Ishikawa (cell line): ENCODE data around the gene OR10A3.

Experiments
- CEBPB ChIP-seq: IDR thresholded peaks from 2 replicates; pipeline ENCODE4 v1.6.1; 2012
- CREB1 ChIP-seq: IDR thresholded peaks from 2 replicates; pipeline ENCODE4 v1.6.1; 2012; ENCODE audit warnings: low read depth
- EGR1 ChIP-seq: IDR thresholded peaks from 2 replicates; pipeline ENCODE4 v1.6.1; 2012
- EP300 ChIP-seq: IDR thresholded peaks from 2 replicates; pipeline ENCODE4 v1.6.1; 2012; ENCODE audit warnings: borderline replicate concordance
- FOXM1 ChIP-seq: IDR thresholded peaks from 2 replicates; pipeline ENCODE4 v1.6.1; 2012; ENCODE audit warnings: low read depth, borderline replicate concordance
- MAX ChIP-seq: IDR thresholded peaks from 2 replicates; pipeline ENCODE4 v1.6.1; 2012
- NFIC ChIP-seq: IDR thresholded peaks from 2 replicates; pipeline ENCODE4 v1.6.1; 2012
- RAD21 ChIP-seq: IDR thresholded peaks from 2 replicates; pipeline ENCODE4 v1.6.1; 2012; ENCODE audit warnings: low read depth
- REST ChIP-seq: IDR thresholded peaks from 2 replicates; pipeline ENCODE4 v1.6.1; 2012; ENCODE audit warnings: low read depth, mild to moderate bottlenecking
- TAF1 ChIP-seq: IDR thresholded peaks from 2 replicates; pipeline ENCODE4 v1.6.1; 2012; ENCODE audit warnings: low read depth, mild to moderate bottlenecking
- TCF12 ChIP-seq: IDR thresholded peaks from 2 replicates; pipeline ENCODE4 v1.6.1; 2012; ENCODE audit warnings: low read depth
- TEAD4 ChIP-seq: IDR thresholded peaks from 2 replicates; pipeline ENCODE4 v1.6.1; 2012
- USF1 ChIP-seq: IDR thresholded peaks from 2 replicates; pipeline ENCODE4 v1.6.1; 2012
- YY1 ChIP-seq: IDR thresholded peaks from 2 replicates; pipeline ENCODE4 v1.6.1; 2012; ENCODE audit warnings: low read depth
- ZBTB7A ChIP-seq: IDR thresholded peaks from 2 replicates; pipeline ENCODE4 v1.6.1; 2012; ENCODE audit warnings: low read depth

OR10A3 gene

GRCh38 chr11:7911011-7911410 lies 30.5 kb downstream of the OR10A3 start:
- TF ChIP-seq CREB1, result no peak
- no peak for TF ChIP-seq ZBTB7A
- no peak for TF ChIP-seq NFIC
- TF ChIP-seq YY1, result no peak
- no peak for TF ChIP-seq EGR1
- TF ChIP-seq EP300, result no peak
- no peak for TF ChIP-seq USF1
- TF ChIP-seq TAF1, result no peak
- no peak for TF ChIP-seq TEAD4
- no peak for TF ChIP-seq CEBPB
- no peak for TF ChIP-seq TCF12
- TF ChIP-seq MAX, result no peak
- no peak for TF ChIP-seq RAD21
- TF ChIP-seq REST, result no peak
- TF ChIP-seq FOXM1, result no peak

GRCh38 chr11:7910286-7910788 lies 31.2 kb downstream of the OR10A3 start:
- no peak for TF ChIP-seq USF1
- no peak for TF ChIP-seq TCF12
- TF ChIP-seq TAF1, result no peak
- no peak for TF ChIP-seq YY1
- no peak for TF ChIP-seq REST
- no peak for TF ChIP-seq TEAD4
- no peak for TF ChIP-seq ZBTB7A
- no peak for TF ChIP-seq MAX
- TF ChIP-seq RAD21, result no peak

- TF ChIP-seq CEBPB (no peak), YY1 (no peak), FOXM1 (no peak), MAX (no peak), CREB1 (no peak), TEAD4 (no peak), TCF12 (no peak)
These were observed 31.8 kb downstream of the OR10A3 start for GRCh38 chr11:7909585-7910285.

GRCh38 chr11:7907121-7907520 lies 34.4 kb downstream of the OR10A3 start:
- TF ChIP-seq YY1 (no peak), EP300 (no peak), TAF1 (no peak), CEBPB (no peak), CREB1 (no peak), ZBTB7A (no peak), REST (no peak), NFIC (no peak), TCF12 (no peak), EGR1 (no peak), MAX (no peak), TEAD4 (no peak), FOXM1 (no peak), RAD21 (no peak), USF1 (no peak)
